VCaP (cell line): ENCODE results near the gene ZHX3.

ENCODE experiments used
- H3K27ac ChIP-seq: fragments of 450-650 bp; 2 replicates; pipeline ENCODE4 v1.5.1; 2017
- TF ChIP-seq, protein P1 (sequence below): fragments of 450-650 bp; conservative IDR thresholded peaks from 2 replicates; pipeline ENCODE4 v1.5.1; 2017; ENCODE audit warnings: mild to moderate bottlenecking, moderate library complexity

Gene ZHX3

DNA sequence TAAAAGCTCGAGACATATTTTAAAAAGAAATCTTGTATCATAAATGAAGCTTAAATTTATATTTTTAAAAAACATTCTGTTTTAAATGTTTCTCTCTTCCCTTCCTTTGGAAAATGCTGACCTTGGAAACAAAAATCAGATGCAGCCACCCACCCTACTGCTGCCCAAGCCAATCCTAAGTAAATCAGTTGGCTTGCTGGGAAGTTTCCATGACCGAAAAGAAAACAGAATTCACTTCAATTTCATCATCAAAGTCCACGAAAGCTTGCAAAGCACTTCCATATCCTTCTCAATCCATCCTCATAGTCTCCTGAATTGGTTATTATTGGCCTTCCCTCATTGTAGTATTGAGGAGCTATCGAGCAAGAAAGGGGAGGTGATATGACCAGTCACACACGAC lies 100.1 kb downstream of the ZHX3 start:
- H3K27ac ChIP-seq: no peak overlapping the region
- TF ChIP-seq, protein P1, sequence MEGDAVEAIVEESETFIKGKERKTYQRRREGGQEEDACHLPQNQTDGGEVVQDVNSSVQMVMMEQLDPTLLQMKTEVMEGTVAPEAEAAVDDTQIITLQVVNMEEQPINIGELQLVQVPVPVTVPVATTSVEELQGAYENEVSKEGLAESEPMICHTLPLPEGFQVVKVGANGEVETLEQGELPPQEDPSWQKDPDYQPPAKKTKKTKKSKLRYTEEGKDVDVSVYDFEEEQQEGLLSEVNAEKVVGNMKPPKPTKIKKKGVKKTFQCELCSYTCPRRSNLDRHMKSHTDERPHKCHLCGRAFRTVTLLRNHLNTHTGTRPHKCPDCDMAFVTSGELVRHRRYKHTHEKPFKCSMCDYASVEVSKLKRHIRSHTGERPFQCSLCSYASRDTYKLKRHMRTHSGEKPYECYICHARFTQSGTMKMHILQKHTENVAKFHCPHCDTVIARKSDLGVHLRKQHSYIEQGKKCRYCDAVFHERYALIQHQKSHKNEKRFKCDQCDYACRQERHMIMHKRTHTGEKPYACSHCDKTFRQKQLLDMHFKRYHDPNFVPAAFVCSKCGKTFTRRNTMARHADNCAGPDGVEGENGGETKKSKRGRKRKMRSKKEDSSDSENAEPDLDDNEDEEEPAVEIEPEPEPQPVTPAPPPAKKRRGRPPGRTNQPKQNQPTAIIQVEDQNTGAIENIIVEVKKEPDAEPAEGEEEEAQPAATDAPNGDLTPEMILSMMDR: no peak

DNA sequence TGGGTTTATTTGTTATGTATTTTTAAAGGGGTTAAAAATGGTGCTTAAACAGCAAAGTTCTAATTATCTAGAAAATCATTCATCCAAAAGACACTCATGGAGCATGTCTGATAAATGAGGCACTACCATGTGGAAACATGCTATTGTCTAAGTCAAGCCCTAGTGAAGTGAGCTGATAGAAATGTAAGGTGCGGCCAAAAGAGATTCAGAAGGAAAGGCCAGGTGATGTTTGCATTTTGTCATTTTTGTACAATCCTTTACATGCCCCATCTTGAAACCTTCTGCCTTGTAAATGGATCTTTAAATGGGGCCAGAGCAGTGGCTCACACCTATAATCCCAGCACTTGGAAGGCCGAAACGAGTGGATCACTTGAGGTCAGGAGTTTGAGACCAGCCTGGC lies 102.9 kb downstream of the ZHX3 start:
- H3K27ac ChIP-seq: no peak overlapping the region
- TF ChIP-seq, protein P1: no peak

DNA sequence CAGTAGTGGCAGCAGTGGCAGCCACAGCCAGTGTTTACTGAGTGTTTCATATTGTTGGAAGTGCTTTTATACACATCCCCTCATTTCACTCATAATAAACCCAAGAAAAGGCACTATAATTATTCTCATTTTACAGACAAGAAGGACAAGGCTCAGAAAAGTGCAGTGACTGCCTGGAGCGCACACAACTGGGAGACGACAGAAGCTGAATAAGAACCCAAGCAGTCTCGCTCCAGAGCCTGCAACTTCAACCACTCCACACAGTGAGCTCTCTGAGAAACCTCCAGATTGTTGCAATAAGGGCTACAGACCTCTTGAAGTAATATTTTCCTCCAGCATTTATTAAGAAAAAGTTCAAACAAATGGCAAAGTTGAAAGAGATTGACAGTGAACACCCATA lies 103.3 kb downstream of the ZHX3 start:
- TF ChIP-seq, protein P1: no peak
- no peak overlapping the region for H3K27ac ChIP-seq

DNA sequence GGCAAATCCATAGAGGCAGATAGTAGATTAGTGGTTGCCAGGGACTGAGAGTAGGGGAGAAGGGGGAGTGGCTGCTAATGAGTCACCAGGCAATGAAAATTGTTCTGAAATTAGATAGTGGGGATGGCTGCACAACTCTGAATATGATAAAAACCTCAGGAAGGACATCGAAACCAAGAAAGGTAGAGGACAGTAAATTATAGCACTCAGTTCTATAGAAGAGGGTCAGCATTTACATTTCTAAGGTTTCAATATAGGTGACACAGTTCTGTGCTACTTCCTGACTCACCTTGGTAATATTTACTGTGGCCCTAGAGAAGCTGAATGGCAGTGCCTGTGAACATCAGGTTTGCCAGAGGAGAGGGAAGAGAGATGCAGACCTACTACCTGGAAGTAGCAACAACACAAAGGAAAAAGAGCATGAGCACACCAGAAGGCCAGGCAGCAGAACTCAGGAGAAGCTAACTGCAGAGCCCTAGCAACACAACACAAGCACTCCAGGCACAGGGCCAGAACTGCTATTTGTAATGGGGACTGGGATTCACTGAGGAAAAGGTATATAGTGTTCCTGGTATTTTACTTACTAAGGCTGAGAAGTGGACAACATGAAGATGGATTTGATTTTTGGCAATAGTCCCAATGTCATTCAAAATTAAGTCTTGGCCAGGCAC lies 104.2 kb downstream of the ZHX3 start:
- TF ChIP-seq, protein P1: no peak
- no peak overlapping the region for H3K27ac ChIP-seq

DNA sequence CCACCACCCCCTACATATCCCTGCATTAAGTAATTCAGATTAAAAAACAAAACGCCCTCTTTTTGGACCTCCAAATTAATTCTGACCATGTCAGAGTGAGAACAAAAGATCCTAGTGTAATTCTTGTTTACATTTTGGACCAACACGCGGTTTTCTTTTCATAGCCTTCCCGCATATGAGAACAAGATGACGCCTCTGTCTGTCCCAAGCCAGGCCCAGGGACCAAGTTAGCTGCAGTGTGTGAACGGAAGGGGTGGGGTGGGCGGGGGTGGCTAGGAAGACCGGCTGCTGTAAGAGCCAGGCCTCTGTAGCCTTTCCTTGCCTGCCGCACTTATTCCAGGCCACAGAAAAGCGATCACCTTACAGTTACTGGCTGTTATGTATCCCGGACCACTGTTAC lies 112.2 kb downstream of the ZHX3 start:
- TF ChIP-seq, protein P1: no peak
- H3K27ac ChIP-seq: no peak overlapping the region

DNA sequence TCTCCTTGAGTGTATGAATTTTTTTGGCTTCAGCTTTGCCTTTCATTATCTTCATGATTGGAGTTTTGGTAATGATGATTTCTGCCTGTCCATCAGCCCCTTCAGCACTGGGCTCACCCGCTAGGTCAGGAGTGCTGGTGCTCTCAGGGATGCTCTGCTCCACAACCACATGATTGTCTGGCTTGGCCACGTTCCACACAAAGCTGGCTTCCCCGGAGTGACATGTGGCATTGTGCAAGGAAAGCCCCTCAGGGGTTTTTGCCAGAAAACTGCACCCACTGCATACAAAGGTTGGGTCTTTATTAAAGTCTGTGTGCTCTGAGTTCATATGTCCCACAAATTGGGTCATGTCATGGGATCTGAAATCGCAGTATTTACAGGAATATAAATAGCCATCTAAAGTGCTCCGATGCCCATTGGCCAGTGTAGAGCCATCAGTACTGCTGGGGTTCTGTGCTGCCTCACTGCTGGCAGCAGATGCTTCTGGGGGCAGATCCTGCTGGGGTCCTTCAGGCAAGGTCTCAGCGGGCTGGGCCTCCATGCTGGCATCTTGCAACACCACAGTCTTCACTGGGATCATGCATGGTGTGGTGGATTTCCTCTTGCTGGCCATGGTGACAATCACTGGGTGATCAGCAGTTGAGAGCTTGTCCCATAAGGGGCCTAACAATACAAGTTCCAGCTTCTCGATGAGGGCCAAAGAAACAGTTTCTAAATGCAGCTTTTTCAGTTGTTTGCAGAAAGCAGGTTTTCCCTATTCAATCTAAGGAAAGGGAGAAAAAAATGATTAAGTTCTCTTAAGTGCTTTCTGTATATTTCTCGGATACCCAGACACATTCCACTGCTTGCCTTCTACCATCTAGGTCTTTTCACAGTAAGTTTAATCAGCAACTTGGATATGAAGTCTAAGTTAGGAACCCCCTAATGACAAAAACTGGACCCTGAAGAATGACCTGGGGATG lies 112.9 kb downstream of the ZHX3 start:
- no peak overlapping the region for H3K27ac ChIP-seq
- TF ChIP-seq, protein P1: no peak

DNA sequence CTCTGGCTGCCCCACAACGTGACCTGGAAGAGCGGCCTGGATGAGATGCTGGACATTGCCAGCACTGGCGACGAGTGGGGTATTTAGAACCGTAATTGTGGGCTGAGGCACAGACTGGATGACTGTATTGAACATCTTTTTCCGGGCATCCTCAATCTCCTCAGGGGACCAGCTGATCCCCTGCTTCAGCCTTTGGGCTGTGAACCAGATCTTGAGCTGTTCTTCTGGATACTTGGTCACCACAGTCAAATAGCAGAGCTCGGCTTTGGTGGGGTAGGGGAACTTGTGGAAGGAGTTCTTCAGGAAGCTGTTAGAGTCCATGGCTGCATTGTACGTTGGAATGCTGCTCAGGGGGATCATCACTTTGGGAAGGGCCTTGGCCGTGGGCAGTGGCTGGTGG lies 113.9 kb downstream of the ZHX3 start:
- no peak overlapping the region for H3K27ac ChIP-seq
- TF ChIP-seq, protein P1: no peak
